K562 (cell line): ENCODE data around the gene MTPN. TPM values are rescaled to one million over a fixed set of nuclear protein-coding genes. Genes with fewer than 3 reads are reported as not detected.

Experiments
- ADNP ChIP-seq: fragments of 200-800 bp; sonication (Bioruptor generic); IDR thresholded peaks from 2 replicates; pipeline ENCODE4 v1.6.1; 2016; ENCODE audit warnings: missing genetic modification characterization, missing compliant biosample characterization
- AFF4 ChIP-seq: sonication (generic); formaldehyde crosslinking; IDR thresholded peaks from 2 replicates; pipeline ENCODE4 v1.8.0; 2023; ENCODE audit warnings: mild to moderate bottlenecking, missing genetic modification reagents
- ARID4B ChIP-seq: sonication (generic); formaldehyde crosslinking; IDR thresholded peaks from 2 replicates; pipeline ENCODE4 v1.8.0; 2022; ENCODE audit warnings: mild to moderate bottlenecking, missing genetic modification reagents
- BDP1 ChIP-seq: IDR thresholded peaks from 3 replicates; pipeline ENCODE4 v1.6.1; 2011; ENCODE audit not compliant: insufficient read length, insufficient read depth
- CEBPZ ChIP-seq: fragments of 150-350 bp; IDR thresholded peaks from 2 replicates; pipeline ENCODE4 v1.6.1; 2014; ENCODE audit warnings: low read depth, mild to moderate bottlenecking, low read length, borderline replicate concordance
- HDGF ChIP-seq: fragments of 450-650 bp; IDR thresholded peaks from 2 replicates; pipeline ENCODE4 v1.6.1; 2016
- NCOA6 ChIP-seq: fragments of 450-650 bp; IDR thresholded peaks from 2 replicates; pipeline ENCODE4 v1.6.1; 2017; ENCODE audit warnings: mild to moderate bottlenecking
- NR1H2 ChIP-seq: sonication (generic); formaldehyde crosslinking; IDR thresholded peaks from 2 replicates; pipeline ENCODE4 v1.4.0; 2020; ENCODE audit warnings: mild to moderate bottlenecking, missing genetic modification reagents
- POLR3G ChIP-seq: IDR thresholded peaks from 2 replicates; pipeline ENCODE4 v1.6.1; 2011; ENCODE audit not compliant: insufficient read length, insufficient replicate concordance; ENCODE audit errors: extremely low read depth
- SMARCE1 ChIP-seq: fragments of 450-650 bp; IDR thresholded peaks from 2 replicates; pipeline ENCODE4 v1.7.1; 2016; ENCODE audit warnings: mild to moderate bottlenecking
- TEAD4 ChIP-seq, 2 experiments: sonication (generic) in 1 of 2; formaldehyde crosslinking in 1 of 2; IDR thresholded peaks; 2 replicates each; pipeline versions ENCODE4 v1.6.1 to v1.8.0; 2012 to 2022; ENCODE audit warnings: borderline replicate concordance in 1 of 2, inconsistent platforms in 1 of 2, low read length in 1 of 2, mild to moderate bottlenecking in 1 of 2, missing genetic modification reagents in 1 of 2
- TRIM24 ChIP-seq, 2 experiments: fragments of 450-650 bp; IDR thresholded peaks; 2 replicates each; pipeline ENCODE4 v1.6.1; 2016
- ZNF133 ChIP-seq: fragments of 250-450 bp; sonication (Bioruptor Pico); IDR thresholded peaks from 2 replicates; pipeline ENCODE4 v1.4.0; 2020; ENCODE audit warnings: mild to moderate bottlenecking
- ZNF398 ChIP-seq: fragments of 250-450 bp; sonication (Bioruptor Pico); IDR thresholded peaks from 2 replicates; pipeline ENCODE4 v1.8.0; 2021; ENCODE audit warnings: moderate library complexity, mild to moderate bottlenecking, inconsistent platforms
- ZNF695 ChIP-seq: fragments of 450-650 bp; formaldehyde crosslinking; IDR thresholded peaks from 2 replicates; pipeline ENCODE4 v1.4.0; 2020; ENCODE audit warnings: mild to moderate bottlenecking, moderate library complexity
- polyA plus RNA-seq, 8 experiments: library from polyadenylated mRNA; depleted of rRNA in 4 of 8; stranded (reverse) in 5 of 8; unstranded in 3 of 8; fragments of >200 nt; fragmentation: Nextera tagmentation in 2 of 8; fragmentation: Illumina TruSeq in 1 of 8; extraction: Ambion mirVana in 2 of 8; extraction: Trizol in 1 of 8; gene quantifications; 2 replicates each; pipeline versions ENCODE4 v1.2.1 to v1.2.3, GENCODE V29; 2011 to 2014; ENCODE audit warnings: inconsistent platforms in 1 of 8, missing spikeins in 1 of 8
- total RNA-seq, 7 experiments: library from RNA; depleted of rRNA in 6 of 7; stranded (reverse); fragments of >200 nt in 6 of 7; fragmentation: Illumina TruSeq in 2 of 7; extraction: Trizol in 2 of 7; gene quantifications; 2 replicates each; pipeline versions ENCODE4 v1.2.1 to v1.2.3, GENCODE V29; 2011 to 2021; ENCODE audit warnings: low replicate concordance in 1 of 7

Gene MTPN
- total and polyA plus RNA-seq, 9 of the 15 experiments (the other 6 are each of a cell fraction or from before 2014, with no cell fraction given), result 68.5 to 261 (median 156) TPM

GRCh38 chr7:135938086-135938485 is 39.1 kb downstream of the MTPN start (continued):
- TF ChIP-seq AFF4 (no peak), SMARCE1 (0 out of 2 replicates have a peak, but pooled peaks have one; percentile 36), HDGF (no peak), ZNF398 (CRISPR knock-in tag) (no peak), NR1H2 (CRISPR knock-in tag) (no peak), TRIM24 (IDR thresholded peaks at IDR 0.05) (no peak), NCOA6 (no peak), CEBPZ (no peak), TEAD4 (IDR thresholded peaks at IDR 0.05; ENCODE audit: low read length) (peak; percentile 22; the same call in 1 of the 2 replicates), TEAD4 (CRISPR knock-in tag; IDR thresholded peaks at IDR 0.05; ENCODE audit: borderline replicate concordance) (no peak), ZNF695 (no peak), BDP1 (no peak), ARID4B (CRISPR knock-in tag) (no peak), ZNF133 (CRISPR knock-in tag) (no peak), ADNP (no peak), POLR3G (no peak)
